Brain microvascular endothelial cell (primary cell): Measurements from ENCODE around the gene CD34.

Source experiments
- DNase-seq: peaks from one replicate; pipeline ENCODE4 v3.0.0-alpha.2; 2020
- H3K27ac ChIP-seq: fragments of 250-450 bp; sonication (Bioruptor Pico); 2 replicates; pipeline ENCODE4 v1.5.1; 2020; ENCODE audit warnings: mild to moderate bottlenecking, moderate library complexity
- H3K27me3 ChIP-seq: fragments of 250-450 bp; sonication (Bioruptor Pico); replicated peaks from 2 replicates; pipeline ENCODE4 v1.5.1; 2020; ENCODE audit warnings: mild to moderate bottlenecking
- H3K36me3 ChIP-seq: fragments of 250-450 bp; sonication (Bioruptor Pico); replicated peaks from 2 replicates; pipeline ENCODE4 v1.5.1; 2020; ENCODE audit warnings: mild to moderate bottlenecking
- H3K4me3 ChIP-seq: 2 replicates; pipeline ENCODE4 v1.5.1; 2011; ENCODE audit warnings: low read depth, mild to moderate bottlenecking, control low read depth, low read length, moderate library complexity
- in situ Hi-C: cut with HindIII; loops from 2 replicates; pipeline ENCODE4 v1.10.0; 2017; ENCODE audit warnings: low sequenced_read_pairs, low pct_ligation_motif_present
- TF ChIP-seq, protein P1 (sequence below): IDR thresholded peaks from 2 replicates; pipeline ENCODE4 v1.5.1; 2011; ENCODE audit warnings: low read depth, mild to moderate bottlenecking, moderate library complexity, low read length, control low read depth, inconsistent platforms; ENCODE audit errors: missing control alignments

CD34 gene

DNA sequence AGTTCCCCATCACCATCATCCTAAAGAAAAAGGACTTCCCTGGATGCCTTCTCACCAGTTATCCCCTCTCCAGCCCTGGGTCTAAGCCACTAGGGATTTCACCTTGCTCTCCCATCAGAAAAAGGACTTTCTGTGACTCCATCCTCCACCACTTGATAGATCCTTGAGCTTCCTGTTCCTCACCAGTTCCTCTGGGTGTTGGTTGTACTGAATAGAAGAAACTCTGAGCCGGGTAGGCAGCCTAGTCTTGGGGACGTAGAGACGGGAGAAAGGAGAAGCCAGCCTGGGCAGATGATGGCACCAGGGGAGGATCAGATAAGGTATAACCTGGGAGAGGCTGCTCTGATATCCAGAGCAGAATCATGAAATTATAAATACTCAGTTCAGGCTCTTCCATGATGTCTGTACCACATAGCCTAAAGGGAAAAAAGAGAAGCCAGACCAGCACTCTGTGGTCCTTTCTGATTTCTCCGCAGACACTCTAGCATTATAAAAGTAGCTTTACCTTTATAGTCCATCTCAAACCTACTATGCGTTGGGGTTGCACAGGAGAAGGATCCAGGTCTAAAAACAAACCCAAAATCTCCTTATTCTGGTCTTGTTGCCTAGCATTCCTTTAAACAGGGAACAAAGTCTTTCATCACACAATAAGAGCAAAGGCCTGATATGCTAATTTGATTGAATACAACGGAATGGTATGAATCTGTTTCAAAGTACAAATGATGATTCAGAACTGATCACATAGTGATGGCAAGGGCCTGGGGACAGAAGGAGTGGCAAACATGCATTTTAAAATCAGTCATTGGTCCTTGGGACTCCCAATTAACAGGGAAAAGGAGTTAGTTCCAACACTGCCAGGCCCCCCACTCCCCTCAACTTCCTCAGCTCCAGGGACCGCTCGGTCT, 1.2 kb upstream of the CD34 start:
- Histone ChIP-seq H3K27ac (no peak overlapping the region), H3K27me3 (peaks cover 4% of the 10 kb centered on the region), H3K36me3 (no peaks in the 10 kb centered on the region), H3K4me3 (no peak overlapping the region)
- in situ Hi-C loops, result no loop called here
- no peak for DNase-seq
- TF ChIP-seq, protein P1, sequence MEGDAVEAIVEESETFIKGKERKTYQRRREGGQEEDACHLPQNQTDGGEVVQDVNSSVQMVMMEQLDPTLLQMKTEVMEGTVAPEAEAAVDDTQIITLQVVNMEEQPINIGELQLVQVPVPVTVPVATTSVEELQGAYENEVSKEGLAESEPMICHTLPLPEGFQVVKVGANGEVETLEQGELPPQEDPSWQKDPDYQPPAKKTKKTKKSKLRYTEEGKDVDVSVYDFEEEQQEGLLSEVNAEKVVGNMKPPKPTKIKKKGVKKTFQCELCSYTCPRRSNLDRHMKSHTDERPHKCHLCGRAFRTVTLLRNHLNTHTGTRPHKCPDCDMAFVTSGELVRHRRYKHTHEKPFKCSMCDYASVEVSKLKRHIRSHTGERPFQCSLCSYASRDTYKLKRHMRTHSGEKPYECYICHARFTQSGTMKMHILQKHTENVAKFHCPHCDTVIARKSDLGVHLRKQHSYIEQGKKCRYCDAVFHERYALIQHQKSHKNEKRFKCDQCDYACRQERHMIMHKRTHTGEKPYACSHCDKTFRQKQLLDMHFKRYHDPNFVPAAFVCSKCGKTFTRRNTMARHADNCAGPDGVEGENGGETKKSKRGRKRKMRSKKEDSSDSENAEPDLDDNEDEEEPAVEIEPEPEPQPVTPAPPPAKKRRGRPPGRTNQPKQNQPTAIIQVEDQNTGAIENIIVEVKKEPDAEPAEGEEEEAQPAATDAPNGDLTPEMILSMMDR, result no peak

GRCh38 chr1:207909687-207910086, 1.2 kb downstream of the CD34 start:
- TF ChIP-seq, protein P1, result no peak
- H3K27ac ChIP-seq, result no peak overlapping the region
- H3K36me3 ChIP-seq, result no peaks in the 10 kb centered on the region
- H3K27me3 ChIP-seq, result peaks cover 4% of the 10 kb centered on the region
- DNase-seq, result no peak
- no peak overlapping the region for H3K4me3 ChIP-seq
- in situ Hi-C loops, result no loop called here

- no peak for DNase-seq
- in situ Hi-C loops, result no loop called here
- H3K27ac ChIP-seq, result no peak overlapping the region
- no peak overlapping the region for H3K4me3 ChIP-seq
- H3K27me3 ChIP-seq, result peaks cover 4% of the 10 kb centered on the region
- no peaks in the 10 kb centered on the region for H3K36me3 ChIP-seq
- TF ChIP-seq, protein P1, result no peak
Measured at GRCh38 chr1:207908107-207908734, 2.7 kb downstream of the CD34 start.

- Histone ChIP-seq H3K27ac (no peak overlapping the region), H3K36me3 (no peaks in the 10 kb centered on the region), H3K4me3 (no peak overlapping the region), H3K27me3 (no peaks in the 10 kb centered on the region)
- in situ Hi-C loops, result no loop called here
- DNase-seq, result no peak
- TF ChIP-seq, protein P1, result no peak
Measured at GRCh38 chr1:207904391-207904790, 6.5 kb downstream of the CD34 start.

- Histone ChIP-seq H3K27ac (no peak overlapping the region), H3K27me3 (no peaks in the 10 kb centered on the region), H3K4me3 (no peak overlapping the region), H3K36me3 (no peaks in the 10 kb centered on the region)
- in situ Hi-C loops, result no loop called here
- TF ChIP-seq, protein P1, result no peak
- DNase-seq, result no peak
Measured at GRCh38 chr1:207903767-207904166, 7.2 kb downstream of the CD34 start.
